NOMO-1 (cell line): Measurements from ENCODE around the gene TMEM184B.
A peak's percentile ranks its signal among the peaks of the same experiment; 100 is the strongest.

Experiments
- DNase-seq, 2 experiments: peaks; one replicate each; lab custom pipeline; 2025; ENCODE audit not compliant: unreplicated experiment in 2 of 2; lab: John Stamatoyannopoulos, UW

Gene TMEM184B

DNA sequence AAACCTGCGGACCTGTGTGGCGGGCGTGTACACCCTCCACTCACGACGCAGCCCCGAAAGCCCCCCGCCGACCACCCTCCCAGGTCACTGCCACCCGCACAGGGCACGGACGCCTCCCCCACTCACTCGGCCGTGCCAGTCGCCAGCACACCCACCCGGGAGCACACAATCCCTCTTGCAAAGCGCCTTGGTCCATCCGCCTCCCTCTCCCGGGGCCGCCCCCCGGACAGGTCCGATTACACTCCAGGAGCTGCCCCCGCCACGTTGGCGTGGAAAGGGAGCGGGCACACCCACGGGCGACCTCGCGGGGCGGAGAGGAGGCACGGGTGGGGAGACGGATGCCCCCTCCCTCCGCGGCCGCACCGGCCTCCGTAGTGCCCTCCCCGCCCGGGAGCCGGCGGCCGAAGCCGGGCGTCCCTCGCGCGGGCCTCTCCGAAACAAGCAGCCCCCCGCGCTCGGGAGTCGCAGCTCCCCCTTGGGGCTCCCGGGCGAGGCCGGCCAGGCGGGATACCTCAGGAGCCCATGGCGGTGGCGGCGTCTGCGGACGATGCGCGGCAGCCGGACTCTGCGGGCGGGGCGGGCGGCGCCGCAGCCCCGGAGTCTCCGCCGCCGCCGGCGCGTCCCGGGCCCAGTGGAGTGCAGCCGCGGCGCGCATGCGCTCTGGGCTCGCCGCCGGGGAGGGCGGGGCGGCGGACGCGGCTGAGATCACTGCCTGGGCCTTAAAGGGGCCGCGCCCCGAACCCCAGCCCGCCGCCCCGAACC lies at the start of gene TMEM184B:
TSS of gene TMEM184B (minus strand) at position 638 of the 762 bp plus-strand sequence. CDS start 25,049 bp downstream, outside the sequence.
- peak; percentile 49 to 70 for DNase-seq

DNA sequence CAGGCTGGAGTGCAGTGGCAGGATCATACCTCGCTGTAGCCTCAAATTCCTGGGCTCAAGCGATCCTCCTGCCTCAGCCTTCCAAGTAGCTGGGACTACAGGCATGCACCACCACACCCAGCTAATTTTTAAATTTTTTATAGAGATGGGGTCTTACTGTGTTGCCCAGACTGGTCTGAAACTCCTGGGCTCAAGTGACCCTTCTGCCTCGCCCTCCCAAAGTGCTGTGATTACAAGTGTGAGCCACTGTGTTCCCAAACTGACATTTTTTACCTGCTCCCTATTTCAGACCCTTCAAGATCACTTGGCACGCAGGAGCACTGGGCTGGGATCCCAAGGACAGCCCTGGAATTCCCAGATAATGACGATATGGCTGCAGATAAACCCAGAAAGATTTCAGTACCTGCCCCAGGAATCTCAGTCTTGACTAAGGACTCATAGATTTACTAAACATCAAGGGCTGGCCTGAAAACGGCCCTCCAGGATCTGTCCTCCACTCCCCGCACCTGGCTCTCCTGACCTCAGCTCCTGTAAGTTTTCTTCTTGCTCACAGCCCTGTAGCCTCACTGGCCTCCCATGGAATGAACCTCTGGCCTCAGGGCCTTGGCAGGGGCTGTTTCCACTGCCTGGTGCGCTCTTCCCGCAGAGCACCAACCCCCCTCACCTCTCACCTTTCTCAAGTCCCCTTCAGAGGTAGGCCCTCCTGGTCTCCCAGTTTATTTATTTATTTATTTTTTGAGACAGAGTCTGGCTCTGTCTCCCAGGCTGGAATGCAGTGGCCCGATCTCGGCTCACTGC lies 48.0 kb upstream of the TMEM184B start:
- no peak for DNase-seq

DNA sequence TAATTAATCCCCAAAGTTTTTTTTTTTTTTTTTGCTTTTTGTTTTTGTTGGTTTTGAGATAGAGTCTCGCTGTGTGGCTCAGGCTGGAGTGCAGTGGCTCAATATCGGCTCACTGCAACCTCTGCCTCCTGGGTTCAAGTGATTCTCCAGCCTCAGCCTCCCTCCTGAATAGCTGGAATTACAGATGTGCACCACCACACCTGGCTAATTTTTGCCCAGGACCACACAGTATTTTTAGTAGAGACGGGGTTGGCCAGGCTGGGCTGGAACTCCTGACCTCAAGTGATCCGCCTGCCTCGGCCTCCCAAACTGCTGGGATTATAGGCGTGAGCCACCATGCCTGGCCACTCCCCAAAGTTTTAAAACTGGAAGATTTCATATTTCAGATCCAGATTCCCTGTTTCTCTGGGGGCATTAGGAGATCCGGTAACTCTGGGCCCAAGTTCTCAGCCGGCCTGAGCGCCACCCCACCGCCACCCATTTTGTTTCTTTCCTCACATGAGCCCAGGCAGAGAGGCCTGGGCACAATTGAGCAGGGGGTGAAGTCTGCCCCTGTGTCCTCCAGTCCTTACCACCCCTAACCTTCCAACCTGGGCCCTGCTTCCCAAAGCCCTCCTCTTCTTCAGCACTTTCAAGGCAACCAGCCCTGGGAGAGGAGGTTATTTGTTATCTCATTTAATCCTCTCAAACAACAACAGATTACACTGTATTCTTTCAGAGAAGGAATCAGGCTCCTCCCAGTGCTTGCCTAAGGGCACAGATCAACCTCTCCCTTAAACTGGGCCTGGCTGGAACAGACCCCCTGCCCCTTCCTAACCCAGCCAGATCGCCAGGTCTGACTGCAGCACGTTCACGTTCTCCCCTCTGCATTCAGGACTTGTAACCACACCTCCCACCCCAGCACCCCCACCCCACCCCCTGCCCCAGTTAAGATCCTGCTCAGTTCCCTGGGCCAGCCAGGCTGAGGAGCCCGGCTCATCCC lies 46.3 kb upstream of the TMEM184B start:
- no peak for DNase-seq

DNA sequence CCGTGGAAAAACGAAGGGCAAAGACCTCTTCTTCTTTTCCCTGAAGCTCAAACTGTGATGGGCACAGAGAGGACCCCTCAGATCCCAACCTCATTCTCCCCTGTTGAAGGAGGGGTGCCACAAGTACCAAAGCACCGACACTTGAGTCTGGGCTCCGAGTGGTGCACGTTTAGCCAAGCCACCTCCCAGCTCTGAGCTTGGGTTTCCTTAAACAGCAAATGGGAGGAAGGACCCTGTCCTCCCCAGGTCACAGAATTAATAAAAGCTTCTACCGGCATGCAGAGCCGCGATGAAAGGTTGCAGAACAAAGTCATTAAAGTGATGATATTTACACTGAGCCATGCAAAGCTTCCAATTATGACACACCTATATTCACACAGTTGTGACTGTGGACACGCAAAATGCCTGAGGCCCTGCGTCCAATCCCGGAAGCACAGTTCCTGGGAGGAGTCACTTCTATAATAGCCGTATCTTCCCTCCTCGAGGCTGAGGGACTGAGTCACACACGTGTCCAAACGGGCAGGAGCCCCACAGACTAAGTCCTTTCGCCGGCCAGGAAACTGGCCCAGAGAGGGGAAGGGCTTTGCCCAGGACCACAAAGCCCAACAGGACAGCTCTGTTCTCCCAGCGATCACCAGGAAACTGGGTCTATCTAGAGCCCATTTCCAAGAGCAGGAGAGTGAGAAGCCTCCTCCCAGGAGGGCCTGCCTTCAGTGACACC lies 45.3 kb upstream of the TMEM184B start:
- peak; percentile 60 to 73 for DNase-seq

DNA sequence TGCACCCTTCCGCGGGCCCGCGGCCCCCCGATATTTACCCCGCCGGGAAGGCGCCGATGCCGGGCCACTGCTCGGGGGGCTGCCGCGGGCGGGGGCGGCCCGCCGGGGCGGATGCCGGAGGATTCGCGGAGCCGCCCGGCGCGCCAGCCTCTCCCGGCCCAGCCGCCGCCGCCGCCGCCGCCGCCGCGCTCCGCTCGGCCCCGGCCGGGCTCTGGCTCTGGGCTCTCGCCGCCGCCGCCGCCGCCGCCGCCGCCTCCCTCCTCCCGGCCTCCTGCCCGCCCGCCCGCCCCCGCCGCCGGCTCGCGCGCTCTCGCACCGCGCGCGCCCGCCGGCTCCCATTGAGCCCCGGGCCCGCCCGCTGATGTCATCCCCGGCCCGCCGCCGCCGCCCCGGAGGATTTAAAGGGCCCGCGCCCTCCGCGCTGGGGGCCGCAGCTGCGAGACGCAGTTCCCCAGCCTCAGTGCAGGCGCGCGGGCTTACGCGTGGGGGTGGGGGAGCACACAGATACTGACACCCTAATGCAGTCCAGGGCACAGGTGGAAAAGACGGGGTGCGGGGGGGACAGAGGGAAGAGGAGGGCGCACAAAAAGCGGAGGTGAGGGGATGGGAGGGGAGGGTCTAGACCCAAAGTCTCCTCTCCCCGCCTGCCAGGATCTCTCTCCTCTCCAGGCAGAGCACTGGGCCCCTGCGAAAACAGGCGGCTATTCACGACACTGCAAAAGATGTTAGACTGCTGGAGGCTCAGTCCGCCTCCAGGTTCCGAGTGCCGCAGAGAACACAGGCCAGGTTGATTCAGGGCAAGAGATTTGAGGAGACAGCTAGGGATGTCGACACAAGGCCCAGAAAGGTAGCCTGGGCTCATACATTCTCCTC lies 44.5 kb upstream of the TMEM184B start, which contains the start of gene CSNK1E:
TSS of gene CSNK1E (minus strand) at position 312 of the 873 bp plus-strand sequence. CDS start 3,276 bp downstream, outside the sequence.
- DNase-seq = peak; percentile 23 to 40

DNA sequence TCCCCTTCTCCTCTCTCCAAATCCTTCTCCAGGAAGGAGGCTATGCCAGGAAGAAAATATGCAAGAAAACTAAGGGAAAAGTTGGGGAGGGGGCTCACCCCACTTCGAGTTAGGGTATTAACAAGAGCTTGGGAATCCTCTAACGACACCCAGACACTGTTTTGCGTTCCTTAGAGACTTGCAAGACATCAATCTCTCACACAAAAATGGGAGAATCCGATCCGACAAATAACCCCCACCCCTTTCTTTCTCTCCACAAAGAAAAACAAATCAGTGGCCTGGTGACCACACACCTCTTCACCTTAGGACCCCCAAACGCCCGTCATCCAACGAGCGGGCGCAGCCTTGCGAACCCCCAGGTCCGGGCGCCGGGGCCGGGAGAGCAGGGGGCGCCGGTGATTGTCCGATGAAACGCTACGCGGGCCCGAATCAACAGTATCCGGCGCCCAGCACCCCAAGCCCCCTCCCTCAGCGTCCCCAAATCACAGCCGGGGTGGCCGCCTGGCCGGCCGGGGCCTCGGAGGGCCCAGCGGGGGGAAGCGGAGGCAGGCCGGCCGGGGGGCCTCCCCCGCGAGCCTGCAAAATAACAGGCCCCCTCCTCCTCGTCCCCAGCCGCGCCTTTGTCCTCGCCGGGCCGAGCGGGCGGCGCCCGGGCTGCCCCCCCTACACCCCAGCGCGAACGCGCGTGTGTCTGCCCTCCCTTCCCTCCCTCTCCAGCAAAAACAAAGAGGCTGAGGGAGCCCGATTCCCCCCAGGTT lies 43.7 kb upstream of the TMEM184B start:
- peak in 1 of 2 experiments; percentile 58 for DNase-seq

DNA sequence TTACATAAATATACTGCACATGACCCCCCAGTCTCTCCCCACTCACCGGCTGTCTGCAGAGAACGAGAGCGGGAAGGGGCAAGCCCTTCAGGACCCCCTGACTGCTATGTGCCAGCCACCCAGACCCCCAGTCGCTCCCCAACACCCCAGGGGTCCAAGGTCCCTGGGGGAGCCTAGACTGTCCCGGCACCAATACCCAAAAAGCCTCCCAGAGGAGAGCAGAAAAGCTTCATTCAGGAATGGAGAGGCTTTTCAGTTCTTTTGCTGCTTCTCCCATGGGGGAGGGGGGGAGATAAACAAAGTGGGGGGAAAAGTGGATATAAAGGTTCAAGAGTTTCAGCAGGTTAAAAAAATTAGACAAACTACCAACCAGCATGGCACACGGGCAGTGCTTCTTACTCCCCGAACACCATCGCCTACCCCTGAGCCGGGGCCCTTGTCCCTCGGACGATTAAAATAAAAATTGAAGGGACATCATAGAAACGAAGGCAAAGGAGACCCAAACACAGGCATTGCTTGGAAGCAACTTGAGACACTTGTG lies 43.1 kb upstream of the TMEM184B start:
- DNase-seq = peak in 1 of 2 experiments; percentile 58

DNA sequence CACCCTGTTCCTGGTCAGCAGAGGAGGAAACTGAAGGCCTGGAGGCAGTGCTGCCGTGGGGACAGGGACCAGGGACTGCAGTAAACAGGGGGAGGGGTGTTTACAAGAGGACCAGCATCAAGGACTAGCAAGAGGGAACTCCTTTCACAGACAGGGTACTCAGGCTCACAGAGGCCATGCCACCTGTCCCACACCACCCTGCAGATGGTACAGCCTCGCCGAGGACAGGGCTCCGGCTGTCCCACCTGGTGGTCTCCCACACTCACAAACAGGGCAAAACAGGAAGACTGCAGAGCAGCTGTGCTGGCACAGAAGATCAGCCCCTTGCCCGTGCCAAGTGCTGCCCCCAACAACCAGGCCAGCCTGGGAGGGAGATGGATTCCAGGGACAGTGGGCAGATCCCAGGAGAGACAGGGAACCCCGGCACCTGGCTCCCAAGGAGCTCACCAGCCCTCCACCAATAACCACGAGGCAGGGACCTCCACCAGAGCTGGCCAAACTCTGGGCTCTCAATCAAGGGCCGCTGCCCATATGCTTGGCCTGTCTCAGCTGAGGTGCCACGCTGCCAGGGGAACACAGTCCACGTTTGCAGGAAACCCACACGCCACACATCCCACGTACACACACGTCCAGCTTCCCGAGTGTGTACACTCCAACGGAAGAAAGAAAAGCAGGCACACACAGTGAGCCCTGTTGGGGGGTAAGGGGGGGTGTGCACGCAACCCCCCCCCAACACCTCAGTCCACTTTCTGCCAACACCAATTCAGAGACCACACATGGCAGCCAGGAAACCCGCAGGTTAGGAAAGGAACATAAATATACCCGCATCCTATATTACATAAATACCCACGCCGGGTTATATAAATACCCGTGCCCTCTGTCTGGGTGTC lies 42.4 kb upstream of the TMEM184B start:
- no peak for DNase-seq

DNA sequence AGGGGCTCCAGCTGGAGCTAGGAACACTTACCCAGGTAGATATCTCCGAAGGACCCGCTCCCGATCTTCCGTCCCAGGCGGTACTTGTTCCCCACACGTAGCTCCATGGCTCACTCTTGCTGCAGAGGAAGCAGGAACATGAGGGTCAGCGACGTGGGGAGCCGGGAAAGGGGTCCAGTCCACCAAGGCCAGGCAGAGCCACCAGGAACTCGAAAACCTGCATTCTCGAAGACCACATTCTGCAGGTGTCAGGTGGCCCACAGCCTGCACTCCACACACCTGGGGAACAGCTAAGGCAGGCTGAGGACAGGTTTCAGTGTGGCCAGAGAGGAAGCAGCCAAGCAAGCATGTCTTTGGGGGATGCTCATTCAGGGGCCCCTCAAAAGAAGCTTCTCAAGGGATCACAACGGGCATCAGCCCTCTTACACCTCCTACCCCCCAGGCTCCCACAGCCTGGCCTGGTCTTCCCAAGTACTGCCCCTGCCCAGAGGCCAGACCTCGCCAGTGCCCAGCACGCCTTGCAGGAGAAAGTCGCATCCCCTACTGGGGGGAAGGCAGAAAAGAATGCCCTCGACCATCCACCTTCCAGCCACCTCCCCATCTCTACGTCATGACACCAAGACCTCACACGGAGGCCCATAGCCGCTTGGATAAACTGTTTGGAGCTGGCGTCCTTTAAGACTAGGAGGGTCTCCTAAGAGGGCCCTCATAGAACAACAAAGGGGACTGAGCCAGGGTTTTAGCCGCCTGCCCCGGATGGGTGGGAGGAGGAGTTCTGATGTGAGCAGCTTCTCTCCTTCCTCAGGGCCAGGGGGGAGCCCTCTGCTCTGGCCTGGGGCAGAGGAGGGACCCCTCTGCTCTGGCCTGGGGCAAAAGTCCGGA lies 41.5 kb upstream of the TMEM184B start:
- no peak for DNase-seq

DNA sequence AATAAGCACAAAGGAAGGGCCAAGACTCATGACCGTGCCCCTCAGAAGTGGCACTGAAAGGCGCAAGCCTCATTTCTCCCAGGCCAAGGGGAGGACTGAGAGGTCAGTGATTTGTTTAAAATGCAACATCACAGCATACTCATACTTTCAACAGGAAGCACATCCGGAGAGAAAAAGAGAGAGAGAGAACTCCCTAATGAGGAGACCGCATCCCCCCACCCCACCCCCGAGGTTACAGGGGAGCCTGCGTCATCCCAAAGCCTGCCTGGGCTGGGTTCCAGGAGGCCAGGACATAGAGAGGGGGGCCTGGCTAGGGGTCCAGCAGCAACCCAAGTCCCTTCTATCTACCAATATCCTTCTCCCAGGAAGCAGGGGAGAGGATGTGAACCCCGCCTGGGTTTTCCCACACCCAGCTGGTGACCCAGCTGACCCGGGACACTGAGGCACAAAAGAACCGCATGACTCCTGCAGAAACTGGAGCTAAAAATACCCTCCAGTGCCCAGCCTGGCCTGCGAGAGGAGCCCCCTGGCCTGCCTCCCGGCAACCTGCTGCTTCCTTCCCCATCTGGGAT lies 40.7 kb upstream of the TMEM184B start:
- no peak for DNase-seq

DNA sequence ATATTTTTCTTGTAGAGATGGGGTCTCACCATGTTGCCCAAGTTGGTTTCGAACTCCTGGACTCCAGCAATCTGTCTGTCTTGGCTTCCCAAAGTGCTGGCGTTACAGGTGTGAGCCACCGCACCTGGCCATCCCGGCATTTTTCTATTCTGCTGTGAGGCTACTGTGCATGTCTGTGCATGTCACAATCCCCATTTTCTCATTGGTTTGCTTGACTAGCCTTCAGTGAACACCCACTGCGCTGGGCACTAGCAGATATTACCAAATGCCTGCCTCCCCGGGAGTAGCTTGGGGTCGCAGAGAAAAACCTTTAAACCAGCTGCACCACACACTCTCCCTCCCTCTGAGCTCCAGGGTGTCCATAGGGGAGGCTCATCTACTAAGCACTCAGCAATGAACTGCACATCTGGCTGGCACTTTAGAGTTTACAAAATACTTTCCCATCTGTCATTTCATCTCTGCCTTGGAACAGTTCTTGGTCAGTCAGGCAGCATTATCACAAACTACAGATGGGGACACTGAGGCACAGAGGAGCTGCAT lies 39.5 kb upstream of the TMEM184B start:
- no peak for DNase-seq

DNA sequence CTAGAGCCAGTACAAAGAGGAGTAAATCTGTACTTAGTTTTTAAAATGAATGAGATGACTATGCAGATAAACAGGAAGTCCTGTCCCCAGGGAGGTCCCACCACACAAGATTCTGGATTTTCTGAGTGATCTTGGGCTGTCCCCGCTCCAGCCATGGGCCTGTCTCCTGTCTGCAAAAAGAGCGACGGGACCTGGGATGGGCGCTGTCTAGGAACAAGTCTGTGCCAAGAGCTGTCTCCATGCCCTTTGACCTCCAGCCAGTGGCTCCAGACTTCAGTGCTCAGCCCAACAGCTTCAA lies 38.5 kb upstream of the TMEM184B start:
- DNase-seq = no peak

DNA sequence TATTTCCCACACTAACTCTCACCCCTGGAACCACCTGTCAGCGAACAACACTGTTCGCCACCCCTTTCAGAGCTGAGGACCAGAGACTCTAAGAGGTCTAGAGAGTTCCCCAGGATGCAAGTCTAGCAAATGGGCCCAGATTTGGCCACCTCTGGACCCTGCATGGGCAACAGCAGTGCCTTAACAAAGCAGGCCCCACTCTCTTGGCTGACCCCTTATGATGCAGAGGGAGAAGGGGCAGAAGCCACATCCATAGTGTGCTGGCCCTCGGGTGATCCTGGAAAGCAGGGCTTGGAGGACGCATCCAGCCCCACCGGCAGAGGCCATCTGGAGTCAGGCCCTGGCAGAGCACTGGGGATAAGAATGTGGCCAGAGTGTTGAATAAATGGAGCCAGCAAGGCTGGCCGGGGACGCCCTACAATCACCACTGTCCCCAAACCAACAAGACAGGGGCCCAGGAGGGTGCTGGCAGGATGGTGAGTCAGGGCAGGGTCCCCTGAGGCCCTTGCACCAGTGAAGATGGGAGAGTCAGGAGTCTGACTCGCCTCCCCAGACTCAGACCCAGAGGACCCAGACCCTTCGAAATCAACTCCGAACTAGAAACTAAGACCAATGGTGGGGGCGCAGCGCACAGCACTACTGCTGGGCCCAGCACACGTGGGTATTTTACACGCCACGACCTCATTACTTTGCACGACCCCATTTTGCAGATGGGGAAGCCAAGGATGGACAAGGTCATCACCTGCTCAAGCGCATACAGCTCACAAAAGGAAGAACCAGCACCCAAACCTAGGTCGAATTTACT lies 37.9 kb upstream of the TMEM184B start:
- no peak for DNase-seq

DNA sequence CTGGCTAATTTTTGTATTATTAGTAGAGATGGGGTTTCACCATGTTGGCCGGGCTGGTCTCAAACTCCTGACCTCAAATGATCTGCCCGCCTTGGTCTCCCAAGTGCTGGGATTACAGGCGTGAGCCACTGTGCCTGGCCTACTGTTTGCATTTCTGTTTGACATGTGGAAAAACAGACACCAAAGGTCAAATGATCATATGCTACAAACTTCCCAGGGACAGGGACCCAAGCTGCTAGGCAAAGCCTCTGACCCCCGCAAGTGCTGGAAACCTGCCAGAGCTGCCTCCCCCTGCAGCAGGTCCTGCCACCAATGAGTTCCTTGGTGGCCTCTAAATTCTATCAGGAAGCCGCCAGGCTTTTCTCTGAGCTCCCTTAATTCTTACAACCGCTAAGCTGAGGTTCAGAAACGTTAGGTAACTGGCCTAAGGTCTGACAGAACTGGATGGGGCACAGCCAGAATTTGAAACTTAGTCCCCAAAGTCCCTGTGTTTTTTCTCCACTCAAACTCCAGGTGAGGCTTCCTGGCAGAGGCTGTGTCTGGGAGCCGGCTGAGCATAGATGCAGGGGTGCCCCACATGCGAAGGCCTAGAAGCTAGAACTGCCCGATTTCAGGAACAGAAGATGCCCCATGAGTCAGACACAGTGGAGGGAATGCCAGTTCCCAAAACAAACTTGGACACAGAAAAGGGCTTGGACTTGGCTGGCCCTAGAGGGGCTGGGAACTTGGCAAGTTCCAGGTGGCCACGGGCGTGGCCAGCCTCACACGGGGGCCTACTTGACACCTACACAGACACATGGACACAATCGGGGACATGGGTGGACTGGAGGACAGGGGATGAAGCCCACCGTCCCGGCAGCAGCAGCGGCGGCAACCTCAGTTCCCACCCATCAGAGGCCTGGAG lies 37.1 kb upstream of the TMEM184B start:
- no peak for DNase-seq
